HG02981 (cell line): ENCODE data around the gene TGFBR3L.
"Not testable (repeated sequence)": the region's sequence is repeated elsewhere in the genome, so short reads cannot be mapped to it uniquely, and the experiment has no call there.

Experiments
- ATAC-seq: cut with Tn5 transposase; IDR thresholded peaks from one replicate; pipeline ENCODE4 v1.9.1; 2021; ENCODE audit warnings: mild to moderate bottlenecking, moderate library complexity; ENCODE audit not compliant: unreplicated experiment

TGFBR3L gene

GRCh38 chr19:7879111-7879807, 35.4 kb upstream of the TGFBR3L start:
- ATAC-seq, result no peak

GRCh38 chr19:7879836-7880235, 34.8 kb upstream of the TGFBR3L start:
- no peak for ATAC-seq

DNA sequence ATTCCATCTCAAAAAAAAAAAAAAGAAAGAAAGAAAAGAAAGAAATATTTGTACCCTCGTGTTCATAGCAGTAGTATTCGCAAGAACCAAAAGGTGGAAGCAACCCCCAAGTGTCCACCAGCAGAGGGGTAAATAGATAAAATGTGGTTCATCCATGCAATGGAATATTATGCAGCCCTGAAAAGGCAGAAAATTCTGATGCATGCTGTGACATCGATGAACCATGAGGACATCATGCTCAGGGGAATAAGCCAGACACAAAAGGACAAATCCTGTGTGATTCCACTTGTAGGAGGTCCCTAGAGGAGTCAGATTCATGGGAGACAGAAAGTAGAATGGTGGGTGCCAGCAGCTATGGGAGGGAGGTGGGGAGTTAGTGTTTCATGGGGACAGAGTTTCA, 32.7 kb upstream of the TGFBR3L start:
- no peak for ATAC-seq

DNA sequence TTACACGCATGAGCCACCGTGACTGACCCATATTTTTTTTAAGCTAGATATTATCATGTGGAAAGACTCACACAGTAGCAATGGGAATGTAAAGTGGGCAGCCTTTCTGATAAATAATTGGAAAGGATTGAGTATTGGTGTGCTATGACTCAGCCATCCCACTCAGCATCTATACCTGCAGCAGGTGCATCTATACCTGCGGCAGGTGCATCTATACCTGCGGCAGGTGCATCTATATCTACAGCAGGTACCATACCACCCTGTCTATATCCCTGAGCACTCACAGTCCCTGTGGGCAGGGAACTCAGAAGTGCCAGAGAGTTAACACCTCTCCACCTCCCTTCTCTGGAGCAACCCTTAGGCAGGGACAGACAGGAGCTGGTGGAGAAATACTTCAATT, 31.5 kb upstream of the TGFBR3L start:
- ATAC-seq, result no peak

DNA sequence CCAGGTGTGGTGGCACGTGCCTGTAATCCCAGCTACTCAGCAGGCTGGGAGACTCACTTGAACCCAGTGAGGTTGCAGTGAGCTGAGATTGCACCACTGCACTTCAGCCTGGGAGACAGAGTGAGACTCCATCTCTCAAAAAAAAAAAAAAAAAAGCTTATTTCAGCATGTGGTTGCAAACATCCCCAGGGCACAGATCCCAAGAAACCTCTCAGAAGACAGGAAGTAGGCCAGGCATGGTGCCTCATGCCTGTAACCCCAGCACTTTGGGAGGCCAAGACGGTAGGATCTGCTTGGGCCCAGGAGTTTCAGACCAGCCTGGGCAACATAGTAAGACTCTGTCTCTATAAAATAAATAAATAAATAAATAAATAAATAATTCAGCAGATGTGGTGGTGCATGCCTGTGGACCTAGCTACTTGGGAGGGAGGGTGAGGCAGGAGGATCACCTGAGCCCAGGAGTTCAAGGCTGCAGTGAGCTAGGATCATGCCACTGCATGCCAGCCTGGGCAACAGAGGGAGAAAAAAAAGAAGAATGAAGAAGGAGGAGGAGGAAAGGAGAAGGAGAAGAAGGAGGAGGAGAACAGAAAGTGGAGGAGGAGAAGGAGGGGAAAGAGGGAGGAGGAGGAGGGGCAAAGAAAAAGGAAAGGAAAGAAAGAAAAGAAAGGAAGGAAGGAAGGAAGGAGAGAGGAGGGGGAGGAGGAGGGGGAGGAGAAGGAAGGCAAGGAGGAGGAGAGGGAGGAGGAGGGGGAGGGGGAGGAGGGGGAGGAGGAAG, 30.6 kb upstream of the TGFBR3L start:
- no peak for ATAC-seq

GRCh38 chr19:7885818-7886217, 28.8 kb upstream of the TGFBR3L start:
- no peak for ATAC-seq

DNA sequence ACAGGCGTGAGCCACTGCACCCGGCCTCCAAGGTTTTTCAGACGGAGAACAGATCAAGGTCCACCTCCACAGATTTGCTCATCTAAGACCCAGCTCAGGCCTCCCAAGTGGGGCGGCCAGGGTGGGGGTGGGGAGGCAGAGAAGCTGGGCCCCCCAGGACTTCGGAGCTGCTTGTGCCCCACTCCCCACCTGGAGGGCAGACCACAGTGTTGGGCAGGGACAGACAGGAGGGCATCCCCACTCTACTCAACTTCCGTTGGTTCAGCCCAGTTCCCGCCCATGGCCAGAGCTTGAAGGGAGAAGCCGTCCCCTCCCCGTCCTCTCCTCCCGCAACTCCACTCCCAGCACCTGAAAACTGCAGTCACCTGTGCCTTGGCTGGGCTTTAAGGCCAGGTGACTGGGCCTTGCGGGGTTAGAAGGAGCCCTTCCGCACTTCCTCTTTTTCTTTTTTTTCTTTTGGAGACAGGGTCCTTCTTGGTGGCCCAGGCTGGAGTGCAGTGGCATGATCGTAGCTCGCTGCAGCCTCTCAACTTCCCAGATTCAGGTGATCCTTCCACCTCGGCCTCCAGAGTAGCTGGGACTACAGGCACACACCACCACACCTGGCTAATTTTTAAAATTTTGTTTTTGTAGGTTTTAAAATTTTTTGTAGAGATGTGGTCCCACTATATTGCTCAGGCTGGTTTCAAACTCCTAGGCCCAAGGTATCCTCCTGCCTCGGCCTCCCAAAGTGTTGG, 27.1 kb upstream of the TGFBR3L start:
- no peak for ATAC-seq

- ATAC-seq, result no peak
Observed at GRCh38 chr19:7888145-7888825, 26.3 kb upstream of the TGFBR3L start, which contains the start of gene LRRC8E. LRRC8E (plus strand) TSS chr19:7888510; CDS start chr19:7895604, 7,094 bp downstream.

DNA sequence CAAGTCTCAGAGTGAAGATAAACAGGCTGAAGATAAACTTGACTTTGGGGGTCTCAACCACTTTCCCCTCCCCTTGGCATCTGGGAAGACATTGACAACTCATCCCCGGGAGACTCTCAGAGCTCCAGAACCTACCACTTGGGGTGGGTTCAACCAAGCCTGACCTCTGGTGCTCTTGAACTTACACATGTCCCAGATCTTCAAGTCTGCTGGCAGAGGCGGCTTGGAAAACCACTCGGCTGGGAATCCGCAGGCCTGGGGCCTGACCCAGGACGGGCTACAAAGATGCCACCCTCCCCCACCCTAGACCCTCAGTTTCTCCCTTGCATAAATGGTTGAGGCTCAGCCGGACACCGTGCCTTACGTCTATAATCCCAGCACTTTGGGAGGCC, 25.8 kb upstream of the TGFBR3L start:
- no peak for ATAC-seq

DNA sequence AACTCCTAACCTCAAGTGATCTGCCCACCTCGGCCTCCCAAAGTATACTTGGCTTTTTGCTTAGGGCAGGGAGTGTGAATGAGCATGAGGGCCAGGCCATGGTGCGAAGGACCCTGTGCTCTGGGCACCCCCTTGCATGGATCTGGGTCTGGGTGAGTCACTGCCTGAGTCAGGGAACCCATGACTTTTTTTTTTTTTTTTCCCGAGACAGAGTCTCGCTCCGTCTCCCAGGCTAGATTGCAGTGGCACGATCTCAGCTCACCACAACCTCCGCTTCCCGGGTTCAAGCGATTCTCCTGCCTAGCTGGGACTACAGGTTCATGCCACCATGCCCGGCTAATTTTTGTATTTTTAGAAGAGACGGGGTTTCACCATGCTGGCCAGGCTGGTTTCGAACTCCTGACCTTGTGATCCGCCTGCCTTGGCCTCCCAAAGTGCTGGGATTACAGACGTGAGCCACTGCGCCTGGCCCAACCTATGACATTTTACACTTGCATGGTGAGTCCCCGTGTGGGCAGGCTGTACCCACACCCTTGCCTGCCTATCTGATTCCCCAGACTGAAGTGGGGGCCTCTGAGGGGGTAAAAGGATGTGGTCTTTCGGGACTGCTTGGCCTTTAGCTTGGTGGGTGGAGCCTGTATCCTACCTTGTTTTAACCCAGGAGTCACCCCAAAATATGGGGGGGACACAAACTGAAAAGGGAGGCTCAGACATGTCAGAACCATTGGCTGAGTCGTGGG, 21.1 kb upstream of the TGFBR3L start:
- not testable (repeated sequence) for ATAC-seq

GRCh38 chr19:7894612-7895309, 19.9 kb upstream of the TGFBR3L start:
- no peak for ATAC-seq

GRCh38 chr19:7895565-7895964, 19.1 kb upstream of the TGFBR3L start:
- no peak for ATAC-seq

DNA sequence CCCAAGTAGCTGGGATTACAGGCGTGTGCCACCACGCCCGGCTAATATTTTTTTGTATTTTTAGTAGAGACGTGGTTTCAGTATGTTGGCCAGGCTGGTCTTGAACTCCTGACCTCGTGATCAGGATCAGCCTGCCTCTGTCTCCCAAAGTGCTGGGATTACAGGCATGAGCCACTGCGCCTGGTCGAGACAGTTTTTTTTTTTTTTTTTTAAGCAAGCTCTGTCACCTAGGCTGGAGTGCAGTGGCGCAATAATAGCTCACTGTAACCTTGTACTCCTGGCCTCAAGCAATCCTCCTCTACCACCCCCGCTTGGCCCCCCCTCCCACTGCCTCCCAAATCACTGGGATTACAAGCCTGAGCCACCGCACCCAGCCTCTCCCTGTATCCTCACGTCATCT, 17.3 kb upstream of the TGFBR3L start:
- no peak for ATAC-seq

DNA sequence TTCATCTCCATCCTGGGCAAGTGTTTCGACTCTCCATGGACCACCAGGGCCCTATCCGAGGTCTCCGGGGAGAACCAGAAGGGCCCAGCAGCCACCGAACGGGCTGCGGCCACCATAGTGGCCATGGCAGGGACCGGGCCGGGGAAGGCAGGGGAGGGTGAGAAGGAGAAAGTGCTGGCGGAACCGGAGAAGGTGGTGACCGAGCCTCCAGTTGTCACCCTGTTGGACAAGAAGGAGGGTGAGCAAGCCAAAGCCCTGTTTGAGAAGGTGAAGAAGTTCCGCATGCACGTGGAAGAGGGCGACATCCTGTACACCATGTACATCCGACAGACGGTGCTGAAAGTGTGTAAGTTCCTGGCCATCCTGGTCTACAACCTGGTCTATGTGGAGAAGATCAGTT, 15.7 kb upstream of the TGFBR3L start:
- ATAC-seq, result no peak

DNA sequence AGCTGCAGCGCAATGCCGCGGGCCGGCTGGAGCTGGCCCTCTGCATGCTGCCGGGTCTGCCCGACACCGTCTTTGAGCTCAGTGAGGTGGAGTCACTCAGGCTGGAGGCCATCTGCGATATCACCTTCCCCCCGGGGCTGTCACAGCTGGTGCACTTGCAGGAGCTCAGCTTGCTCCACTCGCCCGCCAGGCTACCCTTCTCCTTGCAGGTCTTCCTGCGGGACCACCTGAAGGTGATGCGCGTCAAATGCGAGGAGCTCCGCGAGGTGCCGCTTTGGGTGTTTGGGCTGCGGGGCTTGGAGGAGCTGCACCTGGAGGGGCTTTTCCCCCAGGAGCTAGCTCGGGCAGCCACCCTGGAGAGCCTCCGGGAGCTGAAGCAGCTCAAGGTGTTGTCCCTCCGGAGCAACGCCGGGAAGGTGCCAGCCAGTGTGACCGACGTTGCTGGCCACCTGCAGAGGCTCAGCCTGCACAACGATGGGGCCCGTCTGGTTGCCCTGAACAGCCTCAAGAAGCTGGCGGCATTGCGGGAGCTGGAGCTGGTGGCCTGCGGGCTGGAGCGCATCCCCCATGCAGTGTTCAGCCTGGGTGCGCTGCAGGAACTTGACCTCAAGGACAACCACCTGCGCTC, 14.8 kb upstream of the TGFBR3L start:
- no peak for ATAC-seq

DNA sequence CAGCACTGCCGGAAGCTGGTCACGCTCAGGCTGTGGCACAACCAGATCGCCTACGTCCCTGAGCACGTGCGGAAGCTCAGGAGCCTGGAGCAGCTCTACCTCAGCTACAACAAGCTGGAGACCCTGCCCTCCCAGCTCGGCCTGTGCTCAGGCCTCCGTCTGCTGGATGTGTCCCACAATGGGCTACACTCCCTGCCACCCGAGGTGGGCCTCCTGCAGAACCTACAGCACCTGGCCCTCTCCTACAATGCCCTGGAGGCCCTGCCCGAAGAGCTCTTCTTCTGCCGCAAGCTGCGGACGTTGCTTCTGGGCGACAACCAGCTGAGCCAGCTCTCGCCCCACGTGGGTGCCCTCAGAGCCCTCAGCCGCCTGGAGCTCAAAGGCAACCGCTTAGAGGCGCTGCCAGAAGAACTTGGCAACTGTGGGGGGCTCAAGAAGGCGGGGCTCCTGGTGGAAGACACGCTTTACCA, 14.2 kb upstream of the TGFBR3L start:
- ATAC-seq, result no peak

DNA sequence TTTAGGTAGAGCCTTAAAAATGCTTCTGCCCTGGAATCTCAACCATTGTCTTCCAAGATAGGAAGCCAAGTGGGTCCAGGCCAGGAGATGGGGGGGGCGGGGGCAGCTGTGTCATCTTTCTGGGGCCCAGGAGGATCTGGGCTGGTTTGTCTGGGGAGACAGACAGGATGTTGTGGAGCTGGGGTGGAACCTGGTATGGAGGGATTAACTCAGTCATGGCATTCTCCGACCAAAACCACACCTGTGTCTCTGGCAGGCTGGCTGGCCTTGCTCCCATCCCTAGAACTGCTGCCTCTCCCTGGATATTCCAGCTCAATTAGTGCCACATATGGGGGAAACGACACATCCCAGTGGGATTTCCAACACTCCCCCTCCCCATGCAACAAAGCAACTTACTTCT, 13.7 kb upstream of the TGFBR3L start:
- ATAC-seq, result no peak

- ATAC-seq, result no peak
Observed at GRCh38 chr19:7901337-7901736, 13.3 kb upstream of the TGFBR3L start.

DNA sequence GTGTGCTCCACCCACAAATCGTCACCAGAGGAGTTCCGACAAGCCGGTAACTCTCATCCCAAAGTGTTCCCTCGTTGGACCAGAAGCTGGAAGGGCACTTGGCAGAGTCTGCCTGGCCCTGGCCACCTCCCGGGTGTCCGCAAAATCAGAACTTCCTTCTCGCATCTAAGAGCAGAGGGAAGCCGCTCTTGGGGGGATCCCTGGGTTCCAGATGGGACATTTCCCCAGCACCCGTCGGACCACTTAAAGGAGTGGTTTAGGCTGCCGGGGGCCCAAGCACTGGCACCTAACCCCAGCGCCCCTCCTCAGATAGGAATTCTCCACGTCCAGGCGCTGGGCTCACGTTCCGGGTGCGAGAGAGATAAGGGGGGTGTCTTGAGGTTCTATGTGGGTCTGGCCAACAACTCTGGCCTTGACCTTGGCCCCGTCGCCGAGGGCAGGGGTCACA, 11.8 kb upstream of the TGFBR3L start:
- no peak for ATAC-seq
